Rectal smooth muscle tissue (tissue), 1 donor: Measurements from ENCODE around the gene AGXT2.
"Not testable (repeated sequence)": the region's sequence is repeated elsewhere in the genome, so short reads cannot be mapped to it uniquely, and the experiment has no call there.

ENCODE experiments used
- H3K27ac ChIP-seq: one replicate; pipeline ENCODE4 v1.7.0; 2013; ENCODE audit warnings: low read depth, low read length, inconsistent platforms
- H3K27me3 ChIP-seq: one replicate; pipeline ENCODE4 v1.7.0; 2013; ENCODE audit warnings: low read length; ENCODE audit not compliant: control insufficient read depth, insufficient read depth
- H3K36me3 ChIP-seq: one replicate; pipeline ENCODE4 v1.7.0; 2013; ENCODE audit warnings: low read length; ENCODE audit not compliant: control insufficient read depth, insufficient read depth
- H3K4me1 ChIP-seq: one replicate; pipeline ENCODE4 v1.7.0; 2013; ENCODE audit warnings: low read length; ENCODE audit not compliant: control insufficient read depth, insufficient read depth
- H3K4me3 ChIP-seq: one replicate; pipeline ENCODE4 v1.7.0; 2013; ENCODE audit warnings: low read length
- H3K9ac ChIP-seq: one replicate; pipeline ENCODE4 v1.7.0; 2013; ENCODE audit warnings: low read length

The AGXT2 gene

DNA sequence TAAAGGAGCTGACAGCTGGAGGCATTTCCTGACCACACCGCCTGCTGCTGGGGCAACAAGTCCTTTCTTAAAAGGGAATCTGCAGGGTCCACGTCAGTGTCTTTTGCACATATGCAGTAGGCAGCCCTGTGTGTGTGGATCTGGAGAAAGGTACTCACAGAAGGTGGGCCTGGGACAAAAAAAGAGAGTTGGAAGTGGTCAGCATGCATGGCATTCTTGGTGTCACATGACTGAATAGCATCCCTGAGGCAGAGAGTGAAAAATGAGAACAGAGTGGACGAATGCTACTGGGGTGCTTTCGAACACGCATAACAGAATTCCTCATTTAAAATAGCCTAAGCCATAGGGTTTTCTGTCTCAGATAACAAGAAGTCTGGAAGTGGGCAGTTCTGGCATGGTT lies 71.4 kb downstream of the AGXT2 start:
- no peak overlapping the region for H3K9ac ChIP-seq
- H3K4me3 ChIP-seq = no peak overlapping the region
- H3K4me1 ChIP-seq = no peaks in the 10 kb centered on the region
- H3K27me3 ChIP-seq = no peaks in the 10 kb centered on the region
- H3K36me3 ChIP-seq = no peaks in the 10 kb centered on the region
- no peak overlapping the region for H3K27ac ChIP-seq

DNA sequence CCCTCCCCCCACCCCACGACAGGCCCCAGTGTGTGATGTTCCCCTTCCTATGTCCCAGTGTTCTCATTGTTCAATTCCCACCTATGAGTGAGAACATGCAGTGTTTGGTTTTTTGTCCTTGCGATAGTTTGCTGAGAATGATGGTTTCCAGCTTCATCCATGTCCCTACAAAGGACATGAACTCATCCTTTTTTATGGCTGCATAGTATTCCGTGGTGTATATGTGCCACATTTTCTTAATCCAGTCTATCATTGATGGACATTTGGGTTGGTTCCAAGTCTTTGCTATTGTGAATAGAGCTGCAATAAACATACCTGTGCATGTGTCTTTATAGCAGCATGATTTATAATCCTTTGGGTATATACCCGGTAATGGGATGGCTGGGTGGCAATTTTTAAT lies 76.1 kb downstream of the AGXT2 start:
- H3K36me3 ChIP-seq, H3K27ac ChIP-seq, H3K27me3 ChIP-seq, H3K4me1 ChIP-seq, H3K4me3 ChIP-seq, H3K9ac ChIP-seq: not testable (repeated sequence)

DNA sequence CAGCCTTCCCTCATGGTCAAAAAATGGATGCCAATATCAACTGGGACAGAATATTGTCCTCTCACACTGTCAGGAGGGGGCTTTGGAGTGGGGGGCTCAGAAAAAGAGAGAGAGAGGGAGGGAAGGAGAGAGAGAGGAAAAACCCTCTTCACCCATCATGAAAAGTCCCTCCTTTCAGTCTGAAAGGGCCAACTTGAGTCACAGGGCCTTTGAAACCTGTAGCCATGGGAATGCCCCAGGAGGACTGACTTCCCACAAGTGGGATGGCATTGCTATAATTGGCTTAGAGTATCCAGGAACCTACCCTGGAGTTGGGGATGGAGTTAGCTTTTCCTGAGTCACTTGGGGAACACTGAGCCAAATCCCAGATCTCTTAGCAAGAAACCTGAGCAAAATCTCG lies 77.2 kb downstream of the AGXT2 start:
- Histone ChIP-seq H3K27ac (no peak overlapping the region), H3K4me1 (no peaks in the 10 kb centered on the region), H3K9ac (no peak overlapping the region), H3K4me3 (no peak overlapping the region), H3K36me3 (no peaks in the 10 kb centered on the region), H3K27me3 (no peaks in the 10 kb centered on the region)

DNA sequence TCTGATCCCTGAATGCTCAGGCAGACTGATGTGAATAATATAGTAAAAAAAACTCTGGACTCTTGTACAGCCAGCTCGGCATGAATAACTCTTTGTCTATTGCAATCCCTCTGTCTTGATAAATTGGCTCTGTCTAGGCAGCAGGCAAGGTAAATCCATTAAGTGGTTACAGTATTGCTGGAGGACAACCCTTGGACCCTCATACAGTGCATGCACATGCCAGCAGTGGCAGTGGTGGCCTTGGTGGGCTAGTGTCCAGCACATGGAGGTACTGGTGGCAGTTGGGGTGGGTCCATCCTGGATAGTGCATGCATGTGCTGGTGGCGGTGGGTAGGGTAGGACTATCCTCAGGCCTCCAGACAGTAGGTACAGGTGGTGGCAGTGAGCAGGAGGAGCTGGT lies 79.5 kb downstream of the AGXT2 start:
- Histone ChIP-seq H3K9ac (no peak overlapping the region), H3K4me3 (no peak overlapping the region), H3K27me3 (no peaks in the 10 kb centered on the region), H3K27ac (no peak overlapping the region), H3K36me3 (no peaks in the 10 kb centered on the region), H3K4me1 (no peaks in the 10 kb centered on the region)

DNA sequence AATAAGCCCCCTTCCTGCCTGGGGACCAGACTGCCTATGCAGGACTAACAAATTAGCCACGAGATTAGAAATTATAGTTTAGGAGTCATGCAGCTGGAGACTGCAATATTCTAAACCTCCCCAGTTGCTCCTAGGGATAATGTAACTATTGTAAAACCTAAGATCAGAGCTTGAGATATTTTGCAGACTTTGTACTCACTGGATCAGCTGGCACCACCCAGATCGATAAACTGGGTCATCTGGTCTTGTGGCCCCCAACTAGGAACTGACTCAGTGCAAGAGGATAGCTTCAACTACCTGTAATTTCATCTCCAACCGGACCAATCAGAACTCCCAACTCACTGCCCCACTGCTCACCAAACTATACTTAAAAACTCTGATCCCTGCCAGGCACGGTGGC lies 80.2 kb downstream of the AGXT2 start:
- H3K27ac ChIP-seq = no peak overlapping the region
- H3K4me3 ChIP-seq = no peak overlapping the region
- no peaks in the 10 kb centered on the region for H3K4me1 ChIP-seq
- H3K36me3 ChIP-seq = no peaks in the 10 kb centered on the region
- H3K27me3 ChIP-seq = no peaks in the 10 kb centered on the region
- H3K9ac ChIP-seq = no peak overlapping the region

DNA sequence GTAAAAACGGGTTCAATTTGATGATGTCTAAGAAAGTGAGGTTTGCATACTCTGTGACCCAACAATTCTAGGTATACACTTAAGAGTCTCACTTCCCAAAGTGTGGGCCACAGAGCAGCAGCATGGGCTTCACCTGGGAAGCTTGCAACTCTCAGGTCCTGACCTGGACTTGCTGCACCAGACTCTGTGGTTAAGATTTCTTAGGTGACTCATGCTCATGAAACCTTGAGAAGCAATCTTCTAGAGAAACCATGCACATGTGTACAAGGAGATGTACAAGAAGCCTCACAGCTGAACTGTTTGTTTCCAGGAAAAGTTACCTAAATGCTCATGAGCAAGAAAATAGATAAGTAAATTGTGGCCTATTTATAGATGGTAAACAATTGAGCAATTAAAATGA lies 88.4 kb downstream of the AGXT2 start:
- Histone ChIP-seq H3K27ac (no peak overlapping the region), H3K9ac (no peak overlapping the region), H3K4me3 (no peak overlapping the region), H3K27me3 (no peaks in the 10 kb centered on the region), H3K4me1 (no peaks in the 10 kb centered on the region), H3K36me3 (peaks cover 2% of the 10 kb centered on the region)

DNA sequence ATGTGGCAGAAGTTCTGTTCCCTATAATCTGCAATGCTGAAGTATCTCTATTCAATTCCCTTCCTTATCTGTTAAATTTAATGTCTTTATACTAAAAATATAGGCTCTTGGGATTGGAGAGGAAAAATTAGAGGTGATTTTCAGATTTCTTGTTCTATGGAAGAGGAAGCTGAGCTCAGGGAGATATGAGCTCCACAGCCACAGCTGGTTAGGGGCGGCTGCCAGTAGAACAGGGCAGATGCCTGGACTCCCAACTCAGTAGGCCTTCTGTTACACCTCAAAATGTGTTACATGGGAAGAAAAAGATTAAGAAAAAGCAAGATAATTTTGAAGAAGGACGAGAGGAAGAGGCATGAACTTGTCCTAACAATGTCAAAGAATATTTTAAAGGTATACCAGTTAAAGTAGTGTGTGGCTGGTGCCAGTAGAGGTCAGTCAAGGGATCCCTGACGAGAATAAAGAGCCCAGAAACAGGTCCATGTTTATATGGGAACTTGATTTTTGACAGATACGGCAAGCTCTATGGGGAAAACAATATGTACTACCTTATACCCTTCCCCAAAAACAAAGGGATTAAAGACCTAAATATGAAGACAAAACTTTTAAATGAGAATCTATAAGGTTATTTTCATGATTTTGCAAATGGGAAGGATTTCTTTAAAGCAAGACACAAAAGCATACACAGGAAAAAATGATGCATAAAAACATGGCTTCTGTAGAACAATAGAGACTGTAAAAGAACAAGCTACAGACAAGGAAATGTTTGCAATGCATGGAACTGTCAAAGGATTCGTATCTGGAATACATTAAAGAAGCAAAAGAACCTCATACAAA lies 89.7 kb downstream of the AGXT2 start:
- Histone ChIP-seq H3K4me3 (no peak overlapping the region), H3K36me3 (peaks cover 2% of the 10 kb centered on the region), H3K27ac (no peak overlapping the region), H3K9ac (no peak overlapping the region), H3K4me1 (no peaks in the 10 kb centered on the region), H3K27me3 (no peaks in the 10 kb centered on the region)

DNA sequence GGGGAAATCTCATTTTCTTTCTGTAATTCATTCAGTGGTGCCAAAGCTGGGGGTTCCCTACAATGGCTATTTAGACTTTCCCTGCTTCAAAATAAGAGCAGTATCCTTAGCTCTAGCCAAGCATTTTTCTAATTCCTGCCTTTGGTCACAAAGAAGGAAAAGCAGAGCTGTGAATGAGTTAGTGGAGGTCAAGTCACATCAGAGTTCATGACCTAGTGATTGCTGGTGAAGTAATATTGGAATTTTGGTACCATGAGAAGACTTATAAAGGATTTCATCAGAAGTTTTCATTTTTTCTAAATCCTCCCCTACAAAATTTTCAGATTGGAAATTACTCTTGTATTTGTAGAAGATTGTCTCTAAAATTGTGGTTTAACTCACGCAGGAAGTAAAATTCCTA lies 90.4 kb downstream of the AGXT2 start:
- Histone ChIP-seq H3K27ac (no peak overlapping the region), H3K27me3 (no peaks in the 10 kb centered on the region), H3K9ac (no peak overlapping the region), H3K36me3 (peaks cover 2% of the 10 kb centered on the region), H3K4me3 (no peak overlapping the region), H3K4me1 (no peaks in the 10 kb centered on the region)
